Neural cell (in vitro differentiated cells): ENCODE data around the gene MIPOL1. TPM values are rescaled to one million over a fixed set of nuclear protein-coding genes. Genes with fewer than 3 reads are reported as not detected.

Source experiments
- H2AFZ ChIP-seq: fragments of 200-600, 300-800 bp; sonication (generic), shearing (Covaris generic); 2 replicates; pipeline ENCODE4 v1.6.0; 2014; ENCODE audit warnings: low read depth, mild to moderate bottlenecking, antibody characterized with exemption, low read length, moderate library complexity
- H3F3A ChIP-seq: fragments of 200-600 bp; shearing (Covaris generic); 2 replicates; pipeline ENCODE4 v1.6.1; 2016; ENCODE audit warnings: mild to moderate bottlenecking, moderate library complexity, mixed read lengths, antibody characterized with exemption, low read length; ENCODE audit not compliant: insufficient read depth, poor library complexity, severe bottlenecking
- H3K27ac ChIP-seq: fragments of 200-600, 300-800 bp; sonication (generic), shearing (Covaris generic); 2 replicates; pipeline ENCODE4 v1.5.1; 2014; ENCODE audit warnings: mild to moderate bottlenecking, low read length, moderate library complexity
- H3K27me3 ChIP-seq: fragments of 300-800, 200-600 bp; sonication (generic), shearing (Covaris generic); 2 replicates; pipeline ENCODE4 v1.6.0; 2014; ENCODE audit warnings: mild to moderate bottlenecking, low read depth, low read length, moderate library complexity; ENCODE audit not compliant: insufficient read depth
- H3K36me3 ChIP-seq: fragments of 300-800, 200-600 bp; sonication (generic), shearing (Covaris generic); 2 replicates; pipeline ENCODE4 v1.5.1; 2014; ENCODE audit warnings: mild to moderate bottlenecking, antibody characterized with exemption, low read length, moderate library complexity; ENCODE audit not compliant: insufficient read depth
- H3K4me2 ChIP-seq: fragments of 300-800, 200-600 bp; sonication (generic), shearing (Covaris generic); 2 replicates; pipeline ENCODE4 v1.6.0; 2014; ENCODE audit warnings: mild to moderate bottlenecking, low read length
- H3K4me3 ChIP-seq: fragments of 300-800, 200-600 bp; sonication (generic), shearing (Covaris generic); 2 replicates; pipeline ENCODE4 v1.5.1; 2014; ENCODE audit warnings: mild to moderate bottlenecking, low read length, moderate library complexity
- H3K79me2 ChIP-seq: fragments of 200-600 bp; shearing (Covaris generic); replicated peaks from 2 replicates; pipeline ENCODE4 v1.6.0; 2014; ENCODE audit warnings: mild to moderate bottlenecking, low read length, moderate library complexity; ENCODE audit not compliant: insufficient read depth
- H3K9ac ChIP-seq: fragments of 300-800, 200-600 bp; sonication (generic), shearing (Covaris generic); 2 replicates; pipeline ENCODE4 v1.6.1; 2016; ENCODE audit warnings: mild to moderate bottlenecking, low read length, mixed read lengths
- H3K9me2 ChIP-seq: fragments of 200-600 bp; shearing (Covaris generic); 2 replicates; pipeline ENCODE4 v1.6.1; 2016; ENCODE audit warnings: mild to moderate bottlenecking, low read length, mixed read lengths; ENCODE audit not compliant: insufficient read depth
- H3K9me3 ChIP-seq: fragments of 200-600, 300-800 bp; sonication (generic), shearing (Covaris generic); 2 replicates; pipeline ENCODE4 v1.6.1; 2016; ENCODE audit warnings: mild to moderate bottlenecking, mixed run types, low read length, moderate library complexity, mixed read lengths
- H4K20me1 ChIP-seq: fragments of 200-600 bp; shearing (Covaris generic); 2 replicates; pipeline ENCODE4 v1.6.1; 2016; ENCODE audit warnings: mild to moderate bottlenecking, mixed run types; ENCODE audit not compliant: insufficient read depth
- CTCF ChIP-seq: fragments of 450-650 bp; IDR thresholded peaks from 2 replicates; pipeline ENCODE4 v1.5.1; 2014; ENCODE audit warnings: antibody characterized with exemption, mild to moderate bottlenecking, moderate library complexity; ENCODE audit not compliant: poor library complexity, severe bottlenecking
- EP300 ChIP-seq: fragments of 450-650 bp; conservative IDR thresholded peaks from 2 replicates; pipeline ENCODE4 v1.6.1; 2014; ENCODE audit warnings: antibody characterized with exemption, mild to moderate bottlenecking, moderate library complexity; ENCODE audit not compliant: poor library complexity, severe bottlenecking
- EZH2 ChIP-seq: fragments of 200-600, 300-800 bp; shearing (Covaris generic), sonication (generic); IDR thresholded peaks from 2 replicates; pipeline ENCODE4 v1.6.1; 2014; ENCODE audit warnings: antibody characterized with exemption, low read length, borderline replicate concordance, mild to moderate bottlenecking; ENCODE audit not compliant: insufficient read depth, poor library complexity, severe bottlenecking
- MXI1 ChIP-seq: fragments of 450-650 bp; conservative IDR thresholded peaks from 2 replicates; pipeline ENCODE4 v1.6.1; 2014; ENCODE audit warnings: antibody characterized with exemption, mild to moderate bottlenecking; ENCODE audit not compliant: poor library complexity, severe bottlenecking
- POLR2AphosphoS5 ChIP-seq: IDR thresholded peaks from 2 replicates; pipeline ENCODE4 v1.6.1; 2012
- RAD21 ChIP-seq: fragments of 450-650 bp; conservative IDR thresholded peaks from 2 replicates; pipeline ENCODE4 v1.6.1; 2014; ENCODE audit warnings: antibody characterized with exemption, mild to moderate bottlenecking, moderate library complexity
- REST ChIP-seq: IDR thresholded peaks from 2 replicates; pipeline ENCODE4 v1.6.1; 2012; ENCODE audit warnings: borderline replicate concordance
- SMC3 ChIP-seq: fragments of 450-650 bp; conservative IDR thresholded peaks from 2 replicates; pipeline ENCODE4 v1.6.1; 2014; ENCODE audit warnings: antibody characterized with exemption, mild to moderate bottlenecking, moderate library complexity; ENCODE audit not compliant: poor library complexity
- TAF1 ChIP-seq: IDR thresholded peaks from 2 replicates; pipeline ENCODE4 v1.6.1; 2012; ENCODE audit warnings: low read depth
- polyA plus RNA-seq: library from polyadenylated mRNA; depleted of rRNA; stranded (reverse); fragments of >200 nt; gene quantifications from 2 replicates; pipeline ENCODE4 v1.2.3, GENCODE V29; 2014

The MIPOL1 gene
- polyA plus RNA-seq, 1 donor from 2014 or later: 1.3 TPM

- H3K4me2 ChIP-seq: no peak overlapping the region
- TF ChIP-seq MXI1: no peak
- no peak for TF ChIP-seq EZH2
- no peak for TF ChIP-seq RAD21
- TF ChIP-seq REST: no peak
- no peak for TF ChIP-seq CTCF
- no peak for TF ChIP-seq TAF1
- TF ChIP-seq POLR2AphosphoS5: no peak
- no peak for TF ChIP-seq SMC3
- no peak for TF ChIP-seq EP300
- no peak overlapping the region for H3K4me3 ChIP-seq
- H3F3A ChIP-seq: no peaks in the 10 kb centered on the region
- H3K27ac ChIP-seq: no peak overlapping the region
- H3K9ac ChIP-seq: no peak overlapping the region
- no peaks in the 10 kb centered on the region for H3K27me3 ChIP-seq
- H3K9me2 ChIP-seq: no peaks in the 10 kb centered on the region
- no peaks in the 10 kb centered on the region for H4K20me1 ChIP-seq
- H3K9me3 ChIP-seq: no peaks in the 10 kb centered on the region
- no peaks in the 10 kb centered on the region for H3K36me3 ChIP-seq
- no peaks in the 10 kb centered on the region for H3K79me2 ChIP-seq
- H2AFZ ChIP-seq: no peak overlapping the region
Observed at GRCh38 chr14:37483672-37484071, 285.9 kb downstream of the MIPOL1 start.

GRCh38 chr14:37490607-37491006 is 292.9 kb downstream of the MIPOL1 start:
- no peaks in the 10 kb centered on the region for H3K36me3 ChIP-seq
- no peaks in the 10 kb centered on the region for H3K27me3 ChIP-seq
- H2AFZ ChIP-seq: no peak overlapping the region
- no peak for TF ChIP-seq POLR2AphosphoS5
- no peak for TF ChIP-seq TAF1
- no peak for TF ChIP-seq REST
- TF ChIP-seq EP300: no peak
- no peak for TF ChIP-seq RAD21
- TF ChIP-seq SMC3: no peak
- TF ChIP-seq EZH2: no peak
- TF ChIP-seq CTCF: no peak
- no peak overlapping the region for H3K9ac ChIP-seq
- no peaks in the 10 kb centered on the region for H4K20me1 ChIP-seq
- no peaks in the 10 kb centered on the region for H3K79me2 ChIP-seq
- H3K9me2 ChIP-seq: no peaks in the 10 kb centered on the region
- no peaks in the 10 kb centered on the region for H3K9me3 ChIP-seq
- no peak overlapping the region for H3K4me2 ChIP-seq
- no peak overlapping the region for H3K4me3 ChIP-seq
- no peak overlapping the region for H3K27ac ChIP-seq
- H3F3A ChIP-seq: no peaks in the 10 kb centered on the region
